ENCODE measurements around the gene DUOXA2.

DNA sequence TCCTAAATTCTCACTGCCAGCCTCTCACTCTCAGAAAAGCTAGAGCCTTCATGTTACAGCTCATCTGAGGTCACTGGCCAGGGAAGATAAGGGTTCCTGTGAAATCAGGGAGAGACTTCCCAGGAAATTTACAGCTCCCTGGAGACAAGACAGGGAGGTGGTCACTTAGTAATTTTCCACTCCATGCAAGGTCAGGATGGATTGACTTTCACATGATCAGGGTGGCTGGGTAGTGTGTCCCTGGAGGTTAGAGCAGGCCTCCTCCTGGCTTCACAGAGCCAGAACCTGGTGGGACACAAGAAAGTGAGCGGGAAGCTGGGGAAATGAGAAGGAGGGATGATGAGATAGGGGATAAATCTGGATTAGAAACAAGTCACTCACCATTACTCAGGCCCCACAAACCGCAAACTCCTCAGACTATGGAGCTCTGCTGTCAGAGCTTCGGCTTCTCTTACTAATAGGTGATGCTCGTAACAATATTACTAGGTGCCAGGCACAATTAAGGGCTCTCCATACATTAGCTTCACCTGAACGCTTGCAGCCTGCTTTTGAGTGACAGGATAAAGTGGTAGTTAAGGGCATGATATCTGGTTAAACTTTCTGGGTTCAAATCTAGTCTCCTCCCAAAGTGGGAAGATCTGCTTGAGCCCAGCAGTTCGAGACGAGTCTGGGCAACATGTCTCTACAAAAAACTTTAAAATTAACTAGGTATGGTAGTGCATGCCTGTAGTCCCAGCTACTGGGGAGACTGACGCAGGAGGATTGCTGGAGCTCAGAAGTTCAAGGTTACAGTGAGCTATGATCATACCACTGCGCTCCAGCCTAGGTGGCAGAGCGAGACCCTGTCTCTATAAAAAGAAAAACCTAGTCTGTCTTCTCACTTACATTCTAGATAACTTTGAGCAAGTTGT, 25.1 kb upstream of the DUOXA2 start:
- TF ChIP-seq, protein P1, sequence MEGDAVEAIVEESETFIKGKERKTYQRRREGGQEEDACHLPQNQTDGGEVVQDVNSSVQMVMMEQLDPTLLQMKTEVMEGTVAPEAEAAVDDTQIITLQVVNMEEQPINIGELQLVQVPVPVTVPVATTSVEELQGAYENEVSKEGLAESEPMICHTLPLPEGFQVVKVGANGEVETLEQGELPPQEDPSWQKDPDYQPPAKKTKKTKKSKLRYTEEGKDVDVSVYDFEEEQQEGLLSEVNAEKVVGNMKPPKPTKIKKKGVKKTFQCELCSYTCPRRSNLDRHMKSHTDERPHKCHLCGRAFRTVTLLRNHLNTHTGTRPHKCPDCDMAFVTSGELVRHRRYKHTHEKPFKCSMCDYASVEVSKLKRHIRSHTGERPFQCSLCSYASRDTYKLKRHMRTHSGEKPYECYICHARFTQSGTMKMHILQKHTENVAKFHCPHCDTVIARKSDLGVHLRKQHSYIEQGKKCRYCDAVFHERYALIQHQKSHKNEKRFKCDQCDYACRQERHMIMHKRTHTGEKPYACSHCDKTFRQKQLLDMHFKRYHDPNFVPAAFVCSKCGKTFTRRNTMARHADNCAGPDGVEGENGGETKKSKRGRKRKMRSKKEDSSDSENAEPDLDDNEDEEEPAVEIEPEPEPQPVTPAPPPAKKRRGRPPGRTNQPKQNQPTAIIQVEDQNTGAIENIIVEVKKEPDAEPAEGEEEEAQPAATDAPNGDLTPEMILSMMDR (conservative IDR thresholded peaks at IDR 0.05; ENCODE audit: low read depth in 2 of 2) = no peak
- TF ChIP-seq ZNF114 (CRISPR knock-in tag; IDR thresholded peaks at IDR 0.05) (no peak), EZH2 (IDR thresholded peaks at IDR 0.05; ENCODE audit: low read depth, unreplicated experiment) (no peak), POLR2AphosphoS5 (IDR thresholded peaks at IDR 0.05; ENCODE audit: low read depth) (no peak), EZH2phosphoT487 (IDR thresholded peaks at IDR 0.05; ENCODE audit: unreplicated experiment) (no peak), JUNB (IDR thresholded peaks at IDR 0.05; ENCODE audit: unreplicated experiment) (no peak), CREB1 (CRISPR knock-in tag; IDR thresholded peaks at IDR 0.05; ENCODE audit: low read depth) (no peak)
- TF ChIP-seq, protein P2, sequence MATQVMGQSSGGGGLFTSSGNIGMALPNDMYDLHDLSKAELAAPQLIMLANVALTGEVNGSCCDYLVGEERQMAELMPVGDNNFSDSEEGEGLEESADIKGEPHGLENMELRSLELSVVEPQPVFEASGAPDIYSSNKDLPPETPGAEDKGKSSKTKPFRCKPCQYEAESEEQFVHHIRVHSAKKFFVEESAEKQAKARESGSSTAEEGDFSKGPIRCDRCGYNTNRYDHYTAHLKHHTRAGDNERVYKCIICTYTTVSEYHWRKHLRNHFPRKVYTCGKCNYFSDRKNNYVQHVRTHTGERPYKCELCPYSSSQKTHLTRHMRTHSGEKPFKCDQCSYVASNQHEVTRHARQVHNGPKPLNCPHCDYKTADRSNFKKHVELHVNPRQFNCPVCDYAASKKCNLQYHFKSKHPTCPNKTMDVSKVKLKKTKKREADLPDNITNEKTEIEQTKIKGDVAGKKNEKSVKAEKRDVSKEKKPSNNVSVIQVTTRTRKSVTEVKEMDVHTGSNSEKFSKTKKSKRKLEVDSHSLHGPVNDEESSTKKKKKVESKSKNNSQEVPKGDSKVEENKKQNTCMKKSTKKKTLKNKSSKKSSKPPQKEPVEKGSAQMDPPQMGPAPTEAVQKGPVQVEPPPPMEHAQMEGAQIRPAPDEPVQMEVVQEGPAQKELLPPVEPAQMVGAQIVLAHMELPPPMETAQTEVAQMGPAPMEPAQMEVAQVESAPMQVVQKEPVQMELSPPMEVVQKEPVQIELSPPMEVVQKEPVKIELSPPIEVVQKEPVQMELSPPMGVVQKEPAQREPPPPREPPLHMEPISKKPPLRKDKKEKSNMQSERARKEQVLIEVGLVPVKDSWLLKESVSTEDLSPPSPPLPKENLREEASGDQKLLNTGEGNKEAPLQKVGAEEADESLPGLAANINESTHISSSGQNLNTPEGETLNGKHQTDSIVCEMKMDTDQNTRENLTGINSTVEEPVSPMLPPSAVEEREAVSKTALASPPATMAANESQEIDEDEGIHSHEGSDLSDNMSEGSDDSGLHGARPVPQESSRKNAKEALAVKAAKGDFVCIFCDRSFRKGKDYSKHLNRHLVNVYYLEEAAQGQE (IDR thresholded peaks at IDR 0.05; ENCODE audit: unreplicated experiment) = no peak
- TF ChIP-seq, protein P3, sequence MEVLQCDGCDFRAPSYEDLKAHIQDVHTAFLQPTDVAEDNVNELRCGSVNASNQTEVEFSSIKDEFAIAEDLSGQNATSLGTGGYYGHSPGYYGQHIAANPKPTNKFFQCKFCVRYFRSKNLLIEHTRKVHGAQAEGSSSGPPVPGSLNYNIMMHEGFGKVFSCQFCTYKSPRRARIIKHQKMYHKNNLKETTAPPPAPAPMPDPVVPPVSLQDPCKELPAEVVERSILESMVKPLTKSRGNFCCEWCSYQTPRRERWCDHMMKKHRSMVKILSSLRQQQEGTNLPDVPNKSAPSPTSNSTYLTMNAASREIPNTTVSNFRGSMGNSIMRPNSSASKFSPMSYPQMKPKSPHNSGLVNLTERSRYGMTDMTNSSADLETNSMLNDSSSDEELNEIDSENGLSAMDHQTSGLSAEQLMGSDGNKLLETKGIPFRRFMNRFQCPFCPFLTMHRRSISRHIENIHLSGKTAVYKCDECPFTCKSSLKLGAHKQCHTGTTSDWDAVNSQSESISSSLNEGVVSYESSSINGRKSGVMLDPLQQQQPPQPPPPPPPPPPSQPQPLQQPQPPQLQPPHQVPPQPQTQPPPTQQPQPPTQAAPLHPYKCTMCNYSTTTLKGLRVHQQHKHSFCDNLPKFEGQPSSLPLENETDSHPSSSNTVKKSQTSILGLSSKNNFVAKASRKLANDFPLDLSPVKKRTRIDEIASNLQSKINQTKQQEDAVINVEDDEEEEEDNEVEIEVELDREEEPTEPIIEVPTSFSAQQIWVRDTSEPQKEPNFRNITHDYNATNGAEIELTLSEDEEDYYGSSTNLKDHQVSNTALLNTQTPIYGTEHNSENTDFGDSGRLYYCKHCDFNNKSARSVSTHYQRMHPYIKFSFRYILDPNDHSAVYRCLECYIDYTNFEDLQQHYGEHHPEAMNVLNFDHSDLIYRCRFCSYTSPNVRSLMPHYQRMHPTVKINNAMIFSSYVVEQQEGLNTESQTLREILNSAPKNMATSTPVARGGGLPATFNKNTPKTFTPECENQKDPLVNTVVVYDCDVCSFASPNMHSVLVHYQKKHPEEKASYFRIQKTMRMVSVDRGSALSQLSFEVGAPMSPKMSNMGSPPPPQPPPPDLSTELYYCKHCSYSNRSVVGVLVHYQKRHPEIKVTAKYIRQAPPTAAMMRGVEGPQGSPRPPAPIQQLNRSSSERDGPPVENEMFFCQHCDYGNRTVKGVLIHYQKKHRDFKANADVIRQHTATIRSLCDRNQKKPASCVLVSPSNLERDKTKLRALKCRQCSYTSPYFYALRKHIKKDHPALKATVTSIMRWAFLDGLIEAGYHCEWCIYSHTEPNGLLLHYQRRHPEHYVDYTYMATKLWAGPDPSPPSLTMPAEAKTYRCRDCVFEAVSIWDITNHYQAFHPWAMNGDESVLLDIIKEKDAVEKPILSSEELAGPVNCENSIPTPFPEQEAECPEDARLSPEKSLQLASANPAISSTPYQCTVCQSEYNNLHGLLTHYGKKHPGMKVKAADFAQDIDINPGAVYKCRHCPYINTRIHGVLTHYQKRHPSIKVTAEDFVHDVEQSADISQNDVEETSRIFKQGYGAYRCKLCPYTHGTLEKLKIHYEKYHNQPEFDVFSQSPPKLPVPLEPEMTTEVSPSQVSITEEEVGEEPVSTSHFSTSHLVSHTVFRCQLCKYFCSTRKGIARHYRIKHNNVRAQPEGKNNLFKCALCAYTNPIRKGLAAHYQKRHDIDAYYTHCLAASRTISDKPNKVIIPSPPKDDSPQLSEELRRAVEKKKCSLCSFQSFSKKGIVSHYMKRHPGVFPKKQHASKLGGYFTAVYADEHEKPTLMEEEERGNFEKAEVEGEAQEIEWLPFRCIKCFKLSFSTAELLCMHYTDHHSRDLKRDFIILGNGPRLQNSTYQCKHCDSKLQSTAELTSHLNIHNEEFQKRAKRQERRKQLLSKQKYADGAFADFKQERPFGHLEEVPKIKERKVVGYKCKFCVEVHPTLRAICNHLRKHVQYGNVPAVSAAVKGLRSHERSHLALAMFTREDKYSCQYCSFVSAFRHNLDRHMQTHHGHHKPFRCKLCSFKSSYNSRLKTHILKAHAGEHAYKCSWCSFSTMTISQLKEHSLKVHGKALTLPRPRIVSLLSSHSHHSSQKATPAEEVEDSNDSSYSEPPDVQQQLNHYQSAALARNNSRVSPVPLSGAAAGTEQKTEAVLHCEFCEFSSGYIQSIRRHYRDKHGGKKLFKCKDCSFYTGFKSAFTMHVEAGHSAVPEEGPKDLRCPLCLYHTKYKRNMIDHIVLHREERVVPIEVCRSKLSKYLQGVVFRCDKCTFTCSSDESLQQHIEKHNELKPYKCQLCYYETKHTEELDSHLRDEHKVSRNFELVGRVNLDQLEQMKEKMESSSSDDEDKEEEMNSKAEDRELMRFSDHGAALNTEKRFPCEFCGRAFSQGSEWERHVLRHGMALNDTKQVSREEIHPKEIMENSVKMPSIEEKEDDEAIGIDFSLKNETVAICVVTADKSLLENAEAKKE (CRISPR knock-in tag; IDR thresholded peaks at IDR 0.05) = no peak
